GM21528 (cell line): ENCODE results near the gene PTTG1IP2.

ENCODE experiments used
- ATAC-seq: cut with Tn5 transposase; IDR thresholded peaks from one replicate; pipeline ENCODE4 v1.9.1; 2021; ENCODE audit warnings: mild to moderate bottlenecking, moderate library complexity; ENCODE audit not compliant: unreplicated experiment, low FRiP score

Gene PTTG1IP2

GRCh38 chr7:90474284-90475210 lies 5.1 kb downstream of the PTTG1IP2 start:
- no peak for ATAC-seq

- ATAC-seq = no peak
These were observed 13.8 kb downstream of the PTTG1IP2 start for GRCh38 chr7:90483251-90483650.

DNA sequence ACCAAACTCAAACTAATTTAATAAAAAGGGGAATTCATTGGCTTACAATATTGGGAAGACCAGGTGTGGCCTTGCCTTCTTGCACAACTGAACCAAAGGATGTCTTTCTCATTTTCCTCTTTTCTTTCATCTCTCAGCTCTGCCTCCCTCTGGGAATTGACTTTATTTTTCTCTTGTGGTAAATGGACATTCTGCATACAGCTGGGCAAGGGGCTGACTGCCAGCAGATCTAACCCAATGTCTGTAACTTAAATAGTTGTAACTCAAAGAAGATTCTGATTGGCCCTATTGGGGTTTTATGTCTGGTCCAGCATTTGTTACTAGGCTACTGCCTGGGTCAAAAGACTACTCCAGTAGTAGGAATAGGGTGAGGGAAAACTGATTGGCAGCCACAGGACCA lies 15.3 kb downstream of the PTTG1IP2 start:
- ATAC-seq = no peak

DNA sequence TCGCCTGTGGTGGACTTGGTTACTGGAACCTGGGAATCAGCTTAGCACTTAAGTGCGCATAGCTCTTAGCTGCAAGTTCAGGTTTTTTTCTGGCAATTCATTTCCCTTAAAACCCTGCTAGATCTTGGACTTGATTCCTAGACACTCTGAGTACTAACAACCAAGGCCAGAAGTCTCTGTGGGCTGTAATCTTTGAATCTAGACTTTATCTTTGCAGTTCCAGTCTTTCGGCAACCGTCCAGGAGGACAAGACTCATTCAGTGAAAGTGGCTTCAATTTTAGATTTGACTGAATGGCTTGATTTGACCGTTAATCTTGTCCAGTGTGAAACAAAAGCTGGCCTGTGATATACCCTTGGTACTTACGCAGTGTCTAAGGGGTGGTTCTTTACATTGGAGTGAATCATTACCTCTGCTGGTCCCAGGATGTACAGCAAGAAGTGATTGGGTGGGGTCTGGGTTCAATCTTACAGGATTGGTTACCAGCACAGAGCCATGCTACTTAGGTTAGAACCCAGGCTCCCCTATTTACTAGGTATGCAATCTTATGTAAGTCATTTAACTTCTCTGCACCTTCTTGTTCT lies 16.4 kb downstream of the PTTG1IP2 start:
- no peak for ATAC-seq

GRCh38 chr7:90487808-90488207 lies 18.4 kb downstream of the PTTG1IP2 start:
- ATAC-seq = no peak

GRCh38 chr7:90488220-90488619 lies 18.8 kb downstream of the PTTG1IP2 start:
- no peak for ATAC-seq

DNA sequence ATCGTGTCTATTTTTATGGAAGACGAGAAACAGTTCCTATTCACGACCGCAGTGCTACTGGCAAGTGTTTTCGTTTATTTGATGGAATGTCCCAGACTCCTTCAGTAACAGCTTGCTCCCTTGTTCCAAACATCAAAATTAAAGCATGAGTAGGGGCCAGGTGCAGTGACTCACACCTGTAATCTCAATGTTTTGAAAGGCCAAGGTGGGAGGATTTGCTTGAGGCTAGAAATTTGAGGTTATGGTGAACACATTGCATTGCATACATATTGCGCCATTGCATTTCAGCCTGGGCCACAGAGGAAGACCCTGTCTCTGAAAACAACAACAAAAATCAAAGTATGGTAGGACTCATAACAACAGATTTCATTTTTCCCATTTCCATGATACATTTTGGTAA lies 22.8 kb downstream of the PTTG1IP2 start:
- no peak for ATAC-seq

GRCh38 chr7:90495241-90495640 lies 25.8 kb downstream of the PTTG1IP2 start:
- ATAC-seq = no peak

- no peak for ATAC-seq
These were observed 33.1 kb downstream of the PTTG1IP2 start for GRCh38 chr7:90502539-90502938.

GRCh38 chr7:90503367-90503766 lies 33.9 kb downstream of the PTTG1IP2 start:
- no peak for ATAC-seq

GRCh38 chr7:90507692-90508091 lies 38.3 kb downstream of the PTTG1IP2 start:
- no peak for ATAC-seq

DNA sequence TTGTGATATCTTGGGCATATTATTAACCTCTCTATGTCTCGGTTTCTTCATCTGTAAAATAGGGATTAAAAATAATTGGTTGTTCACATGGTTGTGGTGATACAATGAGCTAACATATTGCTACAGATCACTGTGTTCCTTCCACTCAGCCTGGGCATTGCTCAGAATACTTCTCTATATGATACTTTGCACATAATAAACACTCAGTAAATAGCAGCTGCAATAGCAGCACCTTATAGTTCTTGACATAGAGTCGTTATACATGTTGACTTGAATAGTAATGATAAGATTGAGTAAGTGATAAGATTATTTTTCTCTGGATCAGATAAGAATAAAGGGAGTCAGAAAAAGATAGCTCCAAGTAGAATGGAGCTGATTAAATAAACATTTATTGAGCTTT lies 42.3 kb downstream of the PTTG1IP2 start:
- ATAC-seq = no peak

DNA sequence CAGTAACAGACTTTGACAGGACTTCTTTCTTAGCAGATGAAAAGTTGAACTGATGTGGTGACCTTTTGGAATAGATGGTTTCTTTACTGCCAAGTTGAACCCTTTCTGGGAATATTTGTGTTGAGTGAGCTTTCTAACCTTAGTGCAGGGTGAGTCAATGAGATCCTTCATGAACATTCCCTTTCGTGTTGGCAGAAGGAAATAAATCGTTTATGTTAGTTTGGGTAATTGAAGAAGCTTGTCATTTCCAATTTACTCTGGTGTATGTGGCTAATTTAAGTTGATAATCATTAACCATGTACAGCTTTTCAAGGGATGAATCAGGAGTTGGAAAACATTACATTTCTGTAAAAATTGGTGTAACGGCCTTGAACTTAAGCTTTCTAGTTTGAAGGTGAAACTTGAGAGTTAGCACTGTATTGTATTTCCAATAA lies 43.4 kb downstream of the PTTG1IP2 start:
- ATAC-seq = no peak

DNA sequence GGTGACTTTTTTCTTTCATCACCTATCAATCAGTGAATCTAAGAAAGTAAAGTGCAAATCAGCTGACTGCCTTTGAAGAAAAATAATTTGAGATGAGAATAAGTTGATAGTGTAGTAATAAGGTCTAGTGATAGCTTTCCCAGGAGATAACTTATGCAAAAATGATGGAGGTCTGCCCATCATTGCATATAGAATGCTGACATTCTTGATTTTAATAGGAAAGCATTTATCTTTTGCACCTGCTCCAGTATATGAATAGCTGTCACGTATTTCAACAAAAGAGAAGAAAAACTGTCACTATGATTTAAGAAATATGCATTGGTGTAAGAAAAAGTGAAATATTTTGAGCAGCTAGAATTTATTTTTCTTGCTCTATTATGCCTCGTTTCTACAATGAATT lies 46.8 kb downstream of the PTTG1IP2 start:
- no peak for ATAC-seq

DNA sequence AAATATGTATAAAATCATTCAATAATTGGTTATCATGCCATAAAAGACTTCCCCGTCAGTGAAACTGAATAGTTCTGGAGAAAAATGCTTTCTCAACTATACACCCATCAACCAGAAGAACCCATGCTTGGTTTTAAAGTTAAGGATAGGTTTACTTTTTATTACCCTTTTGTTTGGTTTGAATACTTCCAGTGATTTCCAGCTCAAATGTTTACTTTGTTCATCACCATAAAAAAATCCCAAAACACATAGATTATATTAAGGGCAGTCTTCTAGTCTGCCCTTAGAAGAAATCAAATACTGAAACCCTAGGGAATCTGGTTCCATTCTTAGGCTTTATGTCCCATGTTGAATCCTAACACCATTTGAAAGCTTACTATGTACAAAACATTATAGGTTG lies 49.2 kb downstream of the PTTG1IP2 start:
- no peak for ATAC-seq

GRCh38 chr7:90520484-90520883 lies 51.0 kb downstream of the PTTG1IP2 start:
- no peak for ATAC-seq

- ATAC-seq = no peak
These were observed 60.8 kb downstream of the PTTG1IP2 start for GRCh38 chr7:90530263-90530662.

DNA sequence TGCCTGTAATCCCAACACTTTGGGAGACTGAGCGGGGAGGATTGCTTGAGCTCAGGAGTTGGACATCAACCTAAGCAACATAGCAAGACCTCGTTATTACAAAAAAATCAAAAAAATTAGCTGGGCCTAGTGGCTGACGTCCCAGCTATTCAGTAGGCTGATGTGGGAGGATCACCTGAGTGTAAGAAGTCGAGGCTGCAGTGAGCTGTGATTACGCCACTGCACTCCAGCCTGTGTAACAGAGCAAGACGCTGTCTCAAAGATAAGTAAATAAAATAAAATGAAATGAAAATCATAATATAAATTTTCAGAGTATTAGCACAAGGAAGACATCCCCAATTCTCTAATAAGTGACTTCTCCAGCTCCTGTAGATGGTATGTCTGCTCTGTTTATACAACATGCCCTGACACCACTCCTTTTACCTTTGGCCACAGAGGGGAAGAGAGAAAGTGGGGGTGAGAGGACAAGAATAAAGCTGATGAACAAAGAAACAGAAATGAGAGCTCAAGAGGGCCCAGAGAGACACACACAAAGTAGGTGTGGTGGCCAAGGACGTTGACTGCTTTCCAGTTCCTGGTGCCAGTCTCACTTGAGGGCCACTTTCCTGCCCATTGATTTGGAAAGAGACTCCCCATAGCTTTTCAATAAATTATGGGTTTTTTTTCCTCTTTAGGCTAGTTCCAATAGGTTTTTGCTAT lies 62.9 kb downstream of the PTTG1IP2 start:
- ATAC-seq = peak; percentile 56

GRCh38 chr7:90536449-90536848 lies 67.0 kb downstream of the PTTG1IP2 start:
- ATAC-seq = no peak

DNA sequence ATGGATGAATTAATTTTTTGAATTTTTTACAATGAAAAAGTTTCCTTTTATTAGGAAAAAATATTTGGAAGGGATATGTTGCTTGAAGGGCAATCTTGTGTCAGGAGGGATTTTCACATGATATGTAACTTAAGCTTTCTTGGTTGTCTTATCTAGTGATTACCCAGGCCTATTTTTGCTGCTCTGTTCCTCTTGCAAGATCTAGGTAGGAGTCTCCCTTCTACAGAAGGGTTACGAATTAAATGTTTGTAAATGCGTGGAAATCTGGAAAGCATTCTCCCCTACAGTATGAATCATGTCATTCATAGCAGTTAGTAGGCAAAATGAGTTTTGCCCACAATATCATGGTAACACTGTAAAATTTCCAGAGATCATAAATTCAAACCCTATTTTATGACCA lies 69.0 kb downstream of the PTTG1IP2 start:
- ATAC-seq = no peak

GRCh38 chr7:90540406-90540805 lies 71.0 kb downstream of the PTTG1IP2 start:
- no peak for ATAC-seq
